ENCODE results near the gene CIAO2B. TPM values are rescaled to one million over a fixed set of nuclear protein-coding genes. Genes with fewer than 3 reads are reported as not detected.
"Not testable (repeated sequence)": the region's sequence is repeated elsewhere in the genome, so short reads cannot be mapped to it uniquely, and the experiment has no call there.

The CIAO2B gene
- 254 and 336 TPM in 2 replicates for total RNA-seq (2014; rRNA removed; shearing (Covaris generic))

DNA sequence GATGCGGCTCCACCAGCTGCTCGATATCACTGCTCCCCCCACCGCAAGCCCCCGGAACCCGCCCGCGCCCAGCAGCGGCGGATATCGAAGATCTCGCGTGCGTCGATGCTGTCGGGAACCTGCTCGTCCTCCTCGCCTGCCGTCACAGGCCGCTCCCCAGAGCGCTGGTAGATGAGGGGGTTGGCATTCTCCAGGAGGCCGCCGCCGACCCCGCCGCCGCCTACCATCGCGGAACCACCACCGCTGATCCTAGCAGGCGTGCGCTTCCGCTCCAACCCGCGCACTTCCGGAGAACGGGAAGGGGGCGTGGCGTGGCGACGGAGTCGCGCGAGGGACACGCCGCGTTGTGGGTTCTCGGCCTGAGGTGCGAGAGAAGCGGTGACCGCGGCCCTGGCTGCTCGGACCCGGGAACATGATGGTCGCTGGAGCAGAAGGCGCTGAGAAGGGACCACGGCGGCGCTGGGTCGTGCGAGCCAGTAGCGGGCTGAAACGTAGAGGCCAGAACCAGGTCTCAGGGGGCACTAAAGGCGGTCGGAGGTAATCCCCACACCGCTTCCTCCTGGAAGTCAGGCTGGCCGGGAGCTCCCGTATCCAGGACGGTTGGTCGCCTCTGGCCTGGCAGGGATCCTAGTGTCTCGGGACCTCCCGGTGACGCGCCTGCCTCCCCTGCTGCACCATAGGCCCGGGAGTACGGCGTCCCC lies at the start of gene CIAO2B:
TSS of gene CIAO2B (minus strand) at position 265 of the 701 bp plus-strand sequence. CDS start at position 227, 38 bp downstream.
- DNase-seq (ENCODE audit: low read depth) = peak; percentile 81

- DNase-seq (ENCODE audit: low read depth) = no peak
Observed at GRCh38 chr16:66983033-66983432, 48.8 kb upstream of the CIAO2B start.

GRCh38 chr16:66979011-66979717 lies 45.0 kb upstream of the CIAO2B start:
- peak; percentile 56 for DNase-seq (ENCODE audit: low read depth)

DNA sequence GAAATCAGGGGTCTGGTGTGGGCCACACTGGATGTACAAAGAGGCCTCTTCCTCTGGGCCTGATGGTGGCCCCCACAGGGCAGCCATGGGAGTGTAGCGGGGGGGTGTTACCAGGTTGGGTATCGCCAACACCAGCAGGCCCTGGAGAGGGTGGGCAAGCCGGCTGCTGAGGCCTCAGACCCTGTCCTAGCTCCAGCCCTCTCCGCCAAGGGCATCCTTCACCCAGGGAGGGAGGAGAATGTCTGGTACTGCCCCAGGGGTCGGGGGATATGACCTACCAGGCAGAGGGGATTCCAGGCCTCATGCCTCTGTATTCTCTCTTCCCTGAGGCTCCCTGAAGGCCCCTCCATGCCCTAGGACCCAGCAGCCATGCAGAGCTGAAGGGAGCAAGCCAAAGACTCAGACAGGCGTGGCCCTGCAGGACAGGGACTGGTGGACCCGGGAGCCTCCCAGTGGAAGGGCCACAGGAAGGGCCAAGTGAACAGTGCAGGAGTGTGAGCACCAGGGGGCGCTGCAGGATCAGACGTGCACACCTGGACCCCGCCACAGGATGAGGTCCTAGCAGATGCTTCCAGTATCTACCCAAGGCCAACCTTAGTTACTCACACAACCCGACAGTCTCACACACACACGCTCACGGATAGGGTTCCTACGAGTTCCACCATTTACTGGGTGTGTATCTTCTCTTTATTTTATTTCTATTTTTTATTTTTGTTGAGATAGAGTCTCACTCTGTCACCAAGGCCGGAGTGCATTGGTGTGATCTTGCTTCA lies 43.3 kb upstream of the CIAO2B start:
- peak; percentile 77 for DNase-seq (ENCODE audit: low read depth)

GRCh38 chr16:66976746-66977145 lies 42.5 kb upstream of the CIAO2B start:
- no peak for DNase-seq (ENCODE audit: low read depth)

- no peak for DNase-seq (ENCODE audit: low read depth)
Observed at GRCh38 chr16:66975302-66975893, 41.2 kb upstream of the CIAO2B start.

DNA sequence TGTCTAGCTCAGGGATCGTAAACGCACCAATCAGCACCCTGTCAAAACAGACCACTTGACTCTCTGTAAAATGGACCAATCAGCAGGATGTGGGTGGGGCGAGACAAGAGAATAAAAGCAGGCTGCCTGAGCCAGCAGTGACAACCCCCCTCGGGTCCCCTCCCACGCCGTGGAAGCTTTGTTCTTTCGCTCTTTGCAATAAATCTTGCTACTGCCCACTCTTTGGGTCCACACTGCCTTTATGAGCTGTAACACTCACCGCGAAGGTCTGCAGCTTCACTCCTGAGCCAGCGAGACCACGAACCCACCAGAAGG lies 40.7 kb upstream of the CIAO2B start:
- not testable (repeated sequence) for DNase-seq (ENCODE audit: low read depth)

DNA sequence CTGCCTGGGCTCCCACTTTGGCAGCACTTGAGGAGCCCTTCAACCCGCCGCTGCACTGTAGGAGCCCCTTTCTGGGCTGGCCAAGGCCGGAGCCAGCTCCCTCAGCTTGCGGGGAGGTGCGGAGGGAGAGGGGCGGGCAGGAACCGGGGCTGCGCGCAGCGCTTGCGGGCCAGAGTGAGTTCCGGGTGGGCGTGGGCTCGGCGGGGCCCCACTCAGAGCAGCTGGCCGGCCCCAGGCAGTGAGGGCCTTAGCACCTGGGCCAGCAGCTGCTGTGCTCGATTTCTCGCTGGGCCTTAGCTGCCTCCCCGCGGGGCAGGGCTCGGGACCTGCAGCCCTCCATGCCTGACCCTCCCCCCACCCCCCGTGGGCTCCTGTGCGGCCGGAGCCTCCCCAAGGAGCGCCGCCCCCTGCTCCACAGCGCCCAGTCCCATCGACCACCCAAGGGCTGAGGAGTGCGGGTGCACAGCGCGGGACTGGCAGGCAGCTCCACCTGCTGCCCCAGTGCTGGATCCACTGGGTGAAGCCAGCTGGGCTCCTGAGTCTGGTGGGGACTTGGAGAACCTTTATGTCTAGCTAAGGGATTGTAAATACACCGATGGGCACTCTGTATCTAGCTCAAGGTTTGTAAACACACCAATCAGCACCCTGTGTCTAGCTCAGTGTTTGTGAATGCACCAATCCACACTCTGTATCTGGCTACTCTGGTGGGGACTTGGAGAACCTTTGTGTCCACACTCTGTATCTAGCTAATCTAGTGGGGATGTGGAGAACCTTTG lies 40.1 kb upstream of the CIAO2B start:
- not testable (repeated sequence) for DNase-seq (ENCODE audit: low read depth)

DNA sequence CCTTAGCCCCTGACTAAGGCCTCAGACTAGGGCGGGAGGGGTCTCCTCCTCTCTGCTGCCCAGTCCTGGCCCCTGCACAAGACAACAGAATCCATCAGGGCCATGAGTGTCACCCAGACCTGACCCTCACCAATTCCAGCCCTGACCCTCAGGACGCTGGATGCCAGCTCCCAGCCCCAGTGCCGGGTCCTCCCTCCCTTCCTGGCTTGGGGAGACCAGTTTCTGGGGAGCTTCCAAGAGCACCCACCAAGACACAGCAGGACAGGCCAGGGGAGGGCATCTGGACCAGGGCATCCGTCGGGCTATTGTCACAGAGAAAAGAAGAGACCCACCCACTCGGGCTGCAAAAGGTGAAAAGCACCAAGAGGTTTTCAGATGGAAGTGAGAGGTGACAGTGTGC lies 39.5 kb upstream of the CIAO2B start:
- DNase-seq (ENCODE audit: low read depth) = no peak

- DNase-seq (ENCODE audit: low read depth) = no peak
Observed at GRCh38 chr16:66972983-66973382, 38.8 kb upstream of the CIAO2B start.

- peak; percentile 25 for DNase-seq (ENCODE audit: low read depth)
Observed at GRCh38 chr16:66970775-66971720, 36.8 kb upstream of the CIAO2B start.

DNA sequence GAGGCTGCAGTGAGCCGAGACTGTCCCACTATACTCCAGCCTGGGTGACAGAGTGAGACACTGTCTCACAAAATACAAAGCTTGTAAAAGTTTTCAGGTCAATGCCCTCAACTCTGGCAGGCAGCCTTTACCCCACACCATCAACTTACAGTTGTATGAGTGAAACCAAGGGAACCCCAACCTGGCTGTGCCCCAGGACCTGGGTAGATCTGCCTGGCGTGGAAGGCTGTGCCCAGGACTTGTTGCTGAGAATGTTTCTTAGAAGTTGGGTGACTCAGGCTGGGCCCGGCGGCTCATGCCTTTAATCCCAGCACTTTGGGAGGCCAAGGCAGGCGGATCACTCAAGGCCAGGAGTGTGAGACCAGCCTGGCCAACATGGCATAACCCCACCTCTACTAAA lies 34.6 kb upstream of the CIAO2B start:
- no peak for DNase-seq (ENCODE audit: low read depth)

GRCh38 chr16:66964049-66964448 lies 29.8 kb upstream of the CIAO2B start:
- DNase-seq (ENCODE audit: low read depth) = no peak

- no peak for DNase-seq (ENCODE audit: low read depth)
Observed at GRCh38 chr16:66961914-66962313, 27.7 kb upstream of the CIAO2B start.

GRCh38 chr16:66961065-66961744 lies 27.0 kb upstream of the CIAO2B start, which contains the start of gene CES3:
TSS of gene CES3 (plus strand) at chr16:66961266. CDS start at chr16:66961308, 42 bp downstream.
- DNase-seq (ENCODE audit: low read depth) = peak; percentile 63

DNA sequence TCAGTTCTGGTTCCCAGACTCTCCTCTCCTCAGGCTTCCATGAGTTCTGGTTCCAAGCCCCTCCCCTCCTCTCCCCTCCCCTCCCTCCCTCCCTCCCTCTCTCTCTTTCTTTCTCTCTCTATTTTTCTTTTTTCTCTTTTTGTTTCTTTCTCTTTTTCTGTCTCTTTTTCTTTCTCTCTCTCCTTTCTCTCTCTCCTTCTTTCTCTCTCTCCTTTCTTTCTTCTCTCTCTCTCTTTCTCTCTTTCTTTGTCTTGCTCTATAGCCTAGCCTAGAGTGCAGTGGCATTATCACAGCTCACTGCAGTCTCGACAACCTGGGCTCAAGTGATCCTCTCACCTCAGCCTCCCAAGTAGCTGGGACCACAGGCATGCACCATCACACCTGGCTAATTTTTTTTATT lies 26.1 kb upstream of the CIAO2B start:
- no peak for DNase-seq (ENCODE audit: low read depth)

DNA sequence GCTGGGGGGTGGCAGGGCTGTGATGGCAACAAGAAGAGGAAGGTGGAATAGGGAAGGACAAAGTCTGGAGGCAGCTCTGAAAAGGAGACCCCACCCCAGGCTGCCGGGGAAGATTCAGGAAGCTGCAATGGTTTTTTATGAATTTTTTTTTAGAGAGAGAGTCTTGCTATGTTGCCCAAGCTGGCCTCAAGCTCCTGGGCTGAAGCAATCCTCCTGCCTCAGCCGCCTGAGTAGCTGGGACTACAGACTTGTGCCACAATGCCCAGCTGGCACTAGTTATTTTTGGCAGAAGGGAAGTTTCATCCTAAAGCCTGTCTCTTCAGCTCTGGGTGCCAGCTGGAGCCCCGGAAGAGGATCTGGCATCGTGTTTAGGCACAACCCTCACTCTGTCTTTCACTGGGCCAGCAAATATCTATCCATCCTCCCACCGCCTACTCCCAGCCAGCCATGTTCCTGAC lies 25.5 kb upstream of the CIAO2B start:
- no peak for DNase-seq (ENCODE audit: low read depth)

DNA sequence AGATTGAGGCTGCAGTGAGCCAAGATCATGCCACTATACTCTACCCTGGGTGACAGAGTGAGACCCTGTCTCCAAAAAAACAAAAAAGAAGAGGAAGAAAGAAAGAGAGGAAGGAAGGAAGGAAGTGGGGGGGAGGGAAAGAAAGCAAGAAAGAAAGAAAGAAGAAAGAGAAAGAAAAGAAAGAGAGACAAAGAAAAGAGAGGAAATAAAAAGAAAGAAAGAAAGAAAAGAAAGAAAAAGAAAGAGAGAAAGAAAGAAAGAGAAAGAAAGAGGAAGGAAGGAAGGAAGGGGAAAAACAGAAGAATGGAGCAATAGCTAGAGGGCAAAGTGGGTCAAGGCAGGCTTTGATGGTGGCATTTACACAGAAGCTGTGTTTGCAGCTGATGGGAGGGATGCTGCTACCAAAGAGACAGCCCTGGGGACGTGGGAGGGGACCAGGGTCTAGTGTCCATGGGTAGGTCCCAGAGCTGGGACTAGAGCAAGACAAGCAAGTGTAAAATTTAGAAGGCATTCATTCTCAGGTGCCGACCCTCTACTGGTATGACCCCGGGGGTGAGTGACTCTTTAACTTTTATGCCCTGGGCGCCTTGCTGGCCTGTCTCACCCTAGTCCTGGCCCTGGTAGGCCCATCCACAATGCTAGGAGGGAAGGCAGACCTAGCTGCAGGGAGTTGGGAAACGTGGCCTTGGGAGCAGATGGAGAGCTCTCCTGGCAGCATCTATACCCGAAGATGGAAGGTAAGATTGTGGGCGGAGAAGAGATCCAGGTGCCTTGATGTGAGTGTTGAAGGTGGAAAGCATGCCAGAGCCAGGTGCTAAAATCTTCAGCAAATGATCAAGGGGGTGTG lies 24.9 kb upstream of the CIAO2B start:
- no peak for DNase-seq (ENCODE audit: low read depth)

- DNase-seq (ENCODE audit: low read depth) = not testable (repeated sequence)
Observed at GRCh38 chr16:66956154-66956457, 21.9 kb upstream of the CIAO2B start.

All from RPMI7951 (cell line).